IMR-90 (cell line): ENCODE data around the gene CTBP2. TPM values are rescaled to one million over a fixed set of nuclear protein-coding genes. Genes with fewer than 3 reads are reported as not detected.
A peak's percentile ranks its signal among the peaks of the same experiment; 100 is the strongest.

Source experiments
- ATAC-seq: fragments of 200-7000 bp; cut with Tn5 transposase; 2 replicates; pipeline ENCODE4 v1.9.1; 2020; ENCODE audit warnings: low read depth, mild to moderate bottlenecking, moderate library complexity
- BruUV-seq: library from RNA; stranded (reverse); fragments of 400-500 nt; replicated peaks from 2 replicates; lab custom pipeline; 2021; lab: Mats Ljungman, UMichigan
- CTCF ChIA-PET: fragments of 300-600 bp; formaldehyde crosslinking; extraction: SDS; loops from one replicate; lab custom pipeline; 2021; ENCODE audit warnings: antibody characterized with exemption; lab: Yijun Ruan, JAX
- POLR2A ChIA-PET: fragments of 300-600 bp; sonication (Branson Sonifier 250); formaldehyde crosslinking; loops from one replicate; lab custom pipeline; 2022; ENCODE audit warnings: antibody characterized with exemption; ENCODE audit not compliant: unreplicated experiment; lab: Charles Lee
- DNase-seq: peaks from one replicate; pipeline ENCODE4 v3.0.0; 2013
- H2AFZ ChIP-seq: replicated peaks from 2 replicates; pipeline ENCODE3; 2013; ENCODE audit warnings: low read length, mild to moderate bottlenecking; ENCODE audit not compliant: poor library complexity
- H2AK5ac ChIP-seq: 2 replicates; pipeline ENCODE4 v1.6.1; 2013; ENCODE audit warnings: low read depth, low read length, inconsistent platforms
- H2AK9ac ChIP-seq: replicated peaks from 2 replicates; pipeline ENCODE3; 2013; ENCODE audit warnings: mild to moderate bottlenecking, low read depth, low read length, moderate library complexity; ENCODE audit not compliant: poor library complexity
- H2BK120ac ChIP-seq: 2 replicates; pipeline ENCODE4 v1.6.1; 2013; ENCODE audit warnings: low read depth, low read length, inconsistent platforms
- H2BK15ac ChIP-seq: 3 replicates; pipeline ENCODE4 v1.6.1; 2013; ENCODE audit warnings: low read depth, low read length, inconsistent platforms
- H2BK20ac ChIP-seq: 2 replicates; pipeline ENCODE4 v1.6.1; 2013; ENCODE audit warnings: low read depth, mild to moderate bottlenecking, inconsistent platforms, low read length, moderate library complexity
- H2BK5ac ChIP-seq: 2 replicates; pipeline ENCODE4 v1.6.1; 2013; ENCODE audit warnings: mild to moderate bottlenecking, low read depth, low read length, inconsistent platforms; ENCODE audit not compliant: poor library complexity, severe bottlenecking
- H3K14ac ChIP-seq: replicated peaks from 2 replicates; pipeline ENCODE4 v1.6.1; 2013; ENCODE audit warnings: low read depth, low read length, inconsistent platforms
- H3K18ac ChIP-seq: 2 replicates; pipeline ENCODE4 v1.6.1; 2013; ENCODE audit warnings: low read depth, low read length, control low read depth
- H3K23ac ChIP-seq: 2 replicates; pipeline ENCODE4 v1.6.1; 2013; ENCODE audit warnings: low read depth, low read length, inconsistent platforms
- H3K27ac ChIP-seq: 2 replicates; pipeline ENCODE4 v1.5.1; 2013; ENCODE audit warnings: mild to moderate bottlenecking, control low read depth, low read length; ENCODE audit not compliant: insufficient read depth
- H3K27me3 ChIP-seq: 2 replicates; pipeline ENCODE4 v1.6.1; 2013; ENCODE audit warnings: low read length; ENCODE audit not compliant: control insufficient read depth, insufficient read depth
- H3K36me3 ChIP-seq: 2 replicates; pipeline ENCODE4 v1.6.1; 2013; ENCODE audit warnings: low read length, mixed read lengths; ENCODE audit not compliant: control insufficient read depth, insufficient read depth
- H3K4ac ChIP-seq: 2 replicates; pipeline ENCODE4 v1.6.1; 2013; ENCODE audit warnings: low read depth, low read length, inconsistent platforms
- H3K4me1 ChIP-seq: 2 replicates; pipeline ENCODE4 v1.6.1; 2013; ENCODE audit warnings: low read length, mixed read lengths; ENCODE audit not compliant: control insufficient read depth, insufficient read depth
- H3K4me2 ChIP-seq: 2 replicates; pipeline ENCODE4 v1.6.1; 2013; ENCODE audit warnings: low read depth, mild to moderate bottlenecking, control low read depth, low read length, moderate library complexity
- H3K4me3 ChIP-seq: 2 replicates; pipeline ENCODE4 v1.5.1; 2013; ENCODE audit warnings: low read depth, mild to moderate bottlenecking, control low read depth, low read length, moderate library complexity; ENCODE audit not compliant: insufficient read depth
- H3K56ac ChIP-seq: 2 replicates; pipeline ENCODE4 v1.6.1; 2013; ENCODE audit warnings: low read length, inconsistent platforms; ENCODE audit not compliant: insufficient read depth; ENCODE audit errors: extremely low read depth
- H3K79me1 ChIP-seq, 2 experiments: 2 replicates each; pipeline ENCODE4 v1.6.1; 2013; ENCODE audit warnings: low read length in 2 of 2, inconsistent platforms in 1 of 2, low read depth in 1 of 2
- H3K9ac ChIP-seq: 2 replicates; pipeline ENCODE4 v1.6.1; 2013; ENCODE audit warnings: low read depth, low read length, control low read depth
- H3K9me1 ChIP-seq: 2 replicates; pipeline ENCODE4 v1.6.1; 2013; ENCODE audit warnings: low read length, inconsistent platforms; ENCODE audit not compliant: insufficient read depth
- H3K9me3 ChIP-seq: 2 replicates; pipeline ENCODE4 v1.6.1; 2013; ENCODE audit warnings: low read length; ENCODE audit not compliant: control insufficient read depth, insufficient read depth
- H4K20me1 ChIP-seq: 2 replicates; pipeline ENCODE4 v1.6.1; 2013; ENCODE audit warnings: low read length, inconsistent platforms; ENCODE audit not compliant: insufficient read depth
- H4K5ac ChIP-seq: 2 replicates; pipeline ENCODE4 v1.6.1; 2013; ENCODE audit warnings: mild to moderate bottlenecking, low read depth, low read length, control low read depth
- H4K8ac ChIP-seq, 2 experiments: 2 replicates each; pipeline ENCODE4 v1.6.1; 2013; ENCODE audit warnings: low read depth in 2 of 2, low read length in 2 of 2, control low read depth in 1 of 2, inconsistent platforms in 1 of 2
- H4K91ac ChIP-seq: 2 replicates; pipeline ENCODE4 v1.6.1; 2013; ENCODE audit warnings: low read depth, low read length, inconsistent platforms; ENCODE audit not compliant: insufficient read depth
- BHLHE40 ChIP-seq: fragments of 150-350 bp; IDR thresholded peaks from 2 replicates; pipeline ENCODE4 v1.6.1; 2016; ENCODE audit warnings: mild to moderate bottlenecking, low read depth, low read length
- CEBPB ChIP-seq: IDR thresholded peaks from 2 replicates; pipeline ENCODE4 v1.6.1; 2012; ENCODE audit warnings: low read depth, low read length, improper control_type of control experiment
- NFE2L2 ChIP-seq: fragments of 150-350 bp; IDR thresholded peaks from 2 replicates; pipeline ENCODE4 v1.6.1; 2016; ENCODE audit warnings: low read depth, mild to moderate bottlenecking, low read length
- POLR2A ChIP-seq: IDR thresholded peaks from 2 replicates; pipeline ENCODE4 v1.6.1; 2012; ENCODE audit warnings: mild to moderate bottlenecking, low read depth, low read length
- RAD21 ChIP-seq: IDR thresholded peaks from 2 replicates; pipeline ENCODE4 v1.6.1; 2012; ENCODE audit warnings: low read length, improper control_type of control experiment
- RCOR1 ChIP-seq: IDR thresholded peaks from 2 replicates; pipeline ENCODE4 v1.6.1; 2012; ENCODE audit warnings: mild to moderate bottlenecking, low read length, improper control_type of control experiment; ENCODE audit not compliant: insufficient replicate concordance
- RFX5 ChIP-seq: IDR thresholded peaks from 2 replicates; pipeline ENCODE4 v1.8.0; 2012; ENCODE audit warnings: low read depth, mild to moderate bottlenecking, low read length, moderate library complexity
- SMC3 ChIP-seq: fragments of 150-350 bp; IDR thresholded peaks from 2 replicates; pipeline ENCODE4 v1.6.1; 2016; ENCODE audit warnings: low read depth, mild to moderate bottlenecking, antibody characterized with exemption, low read length, moderate library complexity
- WGBS, 2 experiments: methylation state at CpG; one replicate each; pipeline versions ENCODE4 v1.1.5 to v1.1.7; 2013; ENCODE audit warnings: missing lambda C conversion rate in 2 of 2; ENCODE audit not compliant: insufficient read length in 1 of 2; ENCODE audit errors: extremely low coverage in 2 of 2; 5-methylcytosine and 5-hydroxymethylcytosine counted together
- dilution Hi-C: fragments of 300-500 bp; cut with HindIII; formaldehyde crosslinking; loops from one replicate; pipeline ENCODE4 v1.14.3; 2018; ENCODE audit warnings: low sequenced_read_pairs; ENCODE audit not compliant: unreplicated experiment
- in situ Hi-C: fragments of 300-500 bp; cut with MboI; formaldehyde crosslinking; loops from 3 replicates; pipeline ENCODE4 v1.14.3; 2019; ENCODE audit warnings: low sequenced_read_pairs, inconsistent platforms, mixed read lengths
- intact Hi-C: fragments of 100-400 bp; cut with micrococcal nuclease; formaldehyde crosslinking; loops from 2 replicates; pipeline ENCODE4 v1.10.0; 2022
- polyA plus RNA-seq, 3 experiments: library from polyadenylated mRNA; depleted of rRNA; stranded (reverse); fragments of >200 nt; gene quantifications; 2 replicates each; pipeline ENCODE4 v1.2.3, GENCODE V29; 2012; ENCODE audit warnings: low replicate concordance in 1 of 3
- total RNA-seq: library from RNA; depleted of rRNA; stranded (reverse); fragments of >200 nt; gene quantifications from 2 replicates; pipeline ENCODE4 v1.2.3, GENCODE V29; 2012

CTBP2 gene
- total and polyA plus RNA-seq, 2 of the 4 experiments (the other 2 are of a cell fraction), result 81.0 to 86.6 TPM

DNA sequence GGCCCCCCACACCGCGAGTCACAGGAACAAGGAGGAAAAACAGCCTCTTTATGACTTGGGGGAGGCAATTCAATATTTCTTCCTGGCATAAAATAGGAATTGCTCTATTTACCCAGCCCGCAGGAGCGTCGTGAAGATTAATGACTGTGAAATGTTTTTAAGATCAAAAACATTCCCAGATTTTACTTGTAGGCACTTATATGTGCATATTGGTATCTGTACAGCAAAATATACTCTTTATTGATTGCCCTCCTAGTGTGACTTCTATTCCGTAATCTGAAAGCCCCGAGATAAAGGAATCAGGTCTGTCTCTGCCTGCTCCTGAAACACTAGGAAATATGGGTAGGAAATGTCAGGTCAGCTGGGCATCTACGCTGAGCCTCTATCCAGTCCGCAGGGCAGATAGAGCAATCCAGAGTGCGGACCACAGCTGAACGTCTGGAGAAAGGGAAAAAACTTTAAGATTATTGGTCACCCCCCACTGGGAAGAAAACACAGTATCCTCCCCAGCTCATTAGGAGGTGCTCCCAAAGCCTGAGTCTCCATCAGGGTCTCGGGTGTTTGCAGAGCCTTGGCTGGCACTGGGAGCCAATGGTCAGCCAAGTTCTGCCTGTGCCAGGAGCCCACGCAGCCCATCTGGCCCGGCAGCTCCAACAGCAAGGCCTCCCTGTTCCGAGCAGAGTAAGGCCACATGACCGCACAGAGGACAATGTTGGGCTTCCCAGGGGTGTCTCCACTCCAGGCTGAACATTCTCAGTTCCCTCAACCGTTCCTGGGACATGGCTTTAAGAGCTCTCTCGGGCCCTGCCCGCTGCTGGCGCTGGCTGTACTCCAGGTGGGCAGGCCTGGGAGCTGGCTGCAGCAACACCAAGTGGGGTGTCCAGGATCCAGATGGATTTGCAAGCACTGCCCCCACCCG lies 7.7 kb downstream of the CTBP2 start:
- intact Hi-C loops, result no loop called here
- Histone ChIP-seq H3K9ac (no peak overlapping the region), H3K4me2 (no peak overlapping the region; the same call in 1 of the 2 replicates)

More for the DNA sequence above, 7.7 kb downstream of the CTBP2 start:
- peak overlapping the region; percentile 28 for H2AFZ ChIP-seq
- H3K18ac ChIP-seq, result no peak overlapping the region
- H2BK20ac ChIP-seq, result no peak overlapping the region
- no peak overlapping the region for H4K8ac ChIP-seq
- H2AK5ac ChIP-seq, result no peak overlapping the region
- ChIA-PET POLR2A (no interaction called here), CTCF (no interaction called here)
- TF ChIP-seq BHLHE40 (no peak), RFX5 (no peak), NFE2L2 (no peak), POLR2A (no peak), SMC3 (no peak), RAD21 (no peak), RCOR1 (no peak), CEBPB (no peak)
- no peak for DNase-seq
- peaks cover 32% of the 10 kb centered on the region for H3K9me1 ChIP-seq
- ATAC-seq, result peak; percentile 3; the same call in 1 of the 2 replicates
- H3K56ac ChIP-seq, result no peak overlapping the region
- H2AK9ac ChIP-seq, result peak overlapping the region; percentile 29
- BruUV-seq, result no TSS peak
- H2BK5ac ChIP-seq, result no peak overlapping the region
- no peak overlapping the region for H3K14ac ChIP-seq
- no peaks in the 10 kb centered on the region for H3K9me3 ChIP-seq
- H4K91ac ChIP-seq, result no peak overlapping the region
- H3K4me3 ChIP-seq, result no peak overlapping the region
- H2BK120ac ChIP-seq, result no peak overlapping the region
- H3K27me3 ChIP-seq, result no peaks in the 10 kb centered on the region
- dilution Hi-C loops, result no loop called here
- in situ Hi-C loops, result loop anchor here (10.0 kb wide), 1 partner anchor 98 kb away; no protein-coding TSS in a partner anchor
- no peak overlapping the region for H3K27ac ChIP-seq
- no peak overlapping the region; the same call in 1 of the 2 replicates for H3K4ac ChIP-seq
- 58% methylated on average over 9 of the region's 21 CpGs; no CpG with 5 or more reads in 1 of the 2 experiments for WGBS, 2 experiments
- H4K20me1 ChIP-seq, result peaks cover 93% of the 10 kb centered on the region
- no peak overlapping the region for H2BK15ac ChIP-seq
- H4K5ac ChIP-seq, result no peak overlapping the region
- 0 out of 2 replicates have a peak overlapping the region, but pooled peaks have one; percentile 44 for H3K23ac ChIP-seq
- H3K79me1 ChIP-seq, result peaks cover 8 to 66% of the 10 kb centered on the region in 2 experiments; a peak in 3 of 4 replicates
- peaks cover 14% of the 10 kb centered on the region for H3K36me3 ChIP-seq
- H3K4me1 ChIP-seq, result peaks cover 45% of the 10 kb centered on the region
